OCI-M2 (cell line): ENCODE measurements around the gene ABL2.

Experiments
- DNase-seq: peaks from one replicate; lab custom pipeline; 2025; ENCODE audit not compliant: unreplicated experiment; lab: John Stamatoyannopoulos, UW

Gene ABL2

DNA sequence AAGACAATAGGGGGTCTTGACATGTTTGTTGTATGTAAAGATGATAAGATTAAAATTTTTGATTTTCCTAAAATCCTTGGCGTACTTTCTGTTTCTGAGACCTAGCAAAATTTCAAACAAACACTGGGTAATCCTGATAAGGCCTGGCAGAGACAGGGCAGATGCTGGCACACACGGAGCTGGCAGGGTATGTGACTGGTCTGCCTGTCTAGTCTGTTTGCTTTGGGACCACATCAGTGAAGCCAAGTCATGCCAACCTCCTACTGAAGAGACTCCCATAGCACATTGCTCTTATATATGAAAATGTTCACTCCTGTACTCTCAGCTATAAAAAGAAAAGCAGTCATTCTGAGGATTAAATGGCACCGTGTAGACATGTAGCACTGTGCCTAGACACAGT lies 133.6 kb downstream of the ABL2 start:
- DNase-seq = no peak

DNA sequence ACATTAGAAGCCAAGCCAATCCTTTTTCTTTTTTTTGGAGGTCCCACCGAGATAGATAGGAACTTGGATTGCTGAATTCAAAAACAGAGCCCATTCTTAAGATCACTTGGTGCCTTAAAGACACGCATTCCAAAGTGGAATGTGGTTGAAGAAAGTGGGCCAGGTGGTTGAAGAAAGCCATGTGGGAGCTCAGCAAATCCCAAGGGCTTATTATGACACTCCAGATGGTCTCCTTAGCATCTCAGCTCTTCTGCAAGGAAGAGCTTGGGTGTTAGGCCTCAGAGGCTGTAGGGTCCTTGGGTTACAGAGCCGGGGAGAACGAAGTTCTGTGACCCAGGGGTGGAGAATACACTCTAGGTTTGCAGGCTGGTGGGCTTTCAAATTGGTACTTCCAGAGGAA lies 134.1 kb downstream of the ABL2 start:
- DNase-seq = no peak

- DNase-seq = no peak
These were observed 134.7 kb downstream of the ABL2 start for GRCh38 chr1:179094818-179095217.

- no peak for DNase-seq
These were observed 136.5 kb downstream of the ABL2 start for GRCh38 chr1:179092896-179093461.

DNA sequence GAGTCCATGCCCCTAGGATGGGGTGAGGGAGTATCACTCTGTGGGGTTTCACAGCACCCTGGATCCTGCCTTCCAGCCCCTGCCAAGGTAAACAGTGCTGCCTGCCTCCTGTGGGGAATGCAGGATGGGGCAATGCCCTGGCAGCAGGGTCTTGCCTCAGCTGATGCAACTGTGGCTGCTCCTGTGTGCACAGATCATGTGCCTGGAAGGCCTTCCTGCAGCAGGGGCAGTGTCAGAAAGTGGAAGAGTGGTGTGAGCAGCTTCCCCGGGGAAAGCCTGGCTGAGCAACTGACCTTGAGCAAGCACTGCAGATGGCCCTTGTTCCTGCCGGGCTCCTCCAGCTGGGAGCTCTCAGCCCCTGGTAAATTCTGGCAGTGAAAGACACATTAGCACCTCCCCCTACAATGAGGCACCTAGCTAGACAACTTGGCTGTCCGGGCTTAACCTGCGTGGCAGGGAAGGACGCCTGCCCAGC lies 137.7 kb downstream of the ABL2 start:
- DNase-seq = no peak

DNA sequence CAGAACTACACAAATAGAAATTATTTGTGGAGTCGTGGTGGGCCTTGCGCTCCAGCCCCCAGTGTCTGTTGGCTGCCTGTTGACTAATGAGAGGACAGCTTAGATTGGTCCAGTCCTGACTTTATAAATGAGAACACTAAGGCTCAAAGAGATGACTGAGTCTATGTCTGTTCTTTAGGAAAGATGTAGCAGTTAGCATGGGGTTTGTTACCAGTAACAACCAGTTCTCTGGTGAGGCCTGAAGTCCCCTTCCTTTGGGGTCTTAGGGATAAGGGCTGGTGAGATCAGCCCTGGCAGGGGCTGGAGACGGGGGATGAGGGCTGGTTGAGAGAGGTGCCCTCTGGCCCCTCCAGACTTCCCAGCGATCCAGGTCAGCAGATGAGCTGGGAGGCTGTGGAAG lies 138.6 kb downstream of the ABL2 start:
- DNase-seq = no peak

GRCh38 chr1:179090522-179090921 lies 139.0 kb downstream of the ABL2 start:
- no peak for DNase-seq

DNA sequence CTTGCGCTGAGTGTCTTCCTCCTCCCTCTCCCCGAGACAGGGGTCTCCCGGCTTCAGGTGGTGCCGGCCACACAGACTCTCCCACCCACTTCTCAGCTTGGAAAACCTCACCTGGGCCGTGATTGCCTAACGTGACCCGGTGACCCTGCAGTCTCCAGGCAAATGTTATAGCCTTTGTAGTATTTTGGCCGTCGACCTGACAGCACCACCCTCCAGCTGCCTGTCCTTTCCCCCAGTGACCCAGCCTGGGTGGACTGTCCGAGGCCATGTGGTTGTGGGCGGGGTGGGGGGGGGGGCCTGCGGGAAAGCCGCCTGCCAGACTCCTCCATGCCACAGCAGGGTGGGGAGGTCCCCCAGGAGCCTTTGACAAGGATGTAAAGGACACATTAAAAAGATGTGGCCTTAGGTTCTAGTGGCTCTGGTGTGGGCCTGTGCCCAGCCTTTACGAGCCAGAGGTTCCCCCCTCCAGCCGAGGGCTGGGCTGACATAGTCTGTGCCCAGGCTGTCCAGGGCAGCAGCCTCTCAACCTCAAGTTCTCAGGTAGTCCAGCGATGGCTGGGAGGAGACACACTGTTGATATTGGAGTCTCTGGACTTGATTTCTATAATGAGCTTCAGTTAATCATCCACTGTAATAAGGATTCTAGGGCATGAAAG lies 139.5 kb downstream of the ABL2 start:
- DNase-seq = no peak

DNA sequence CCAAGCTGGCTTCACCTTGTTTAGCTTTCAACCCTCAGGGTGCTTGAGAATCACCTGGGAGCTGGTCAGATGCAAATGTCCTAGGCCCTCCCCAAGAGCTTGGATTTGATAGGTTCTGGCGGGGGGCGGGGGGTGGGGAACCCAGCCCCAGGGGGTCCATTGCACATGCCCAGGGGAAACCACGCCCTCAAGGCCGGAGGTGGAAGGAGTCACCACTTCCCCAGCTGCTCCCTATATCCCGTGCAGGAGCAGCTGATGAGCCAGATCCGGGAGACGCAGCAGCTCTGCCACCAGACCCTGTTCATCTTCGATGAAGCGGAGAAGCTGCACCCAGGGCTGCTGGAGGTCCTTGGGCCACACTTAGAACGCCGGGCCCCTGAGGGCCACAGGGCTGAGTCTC lies 141.8 kb downstream of the ABL2 start:
- no peak for DNase-seq

DNA sequence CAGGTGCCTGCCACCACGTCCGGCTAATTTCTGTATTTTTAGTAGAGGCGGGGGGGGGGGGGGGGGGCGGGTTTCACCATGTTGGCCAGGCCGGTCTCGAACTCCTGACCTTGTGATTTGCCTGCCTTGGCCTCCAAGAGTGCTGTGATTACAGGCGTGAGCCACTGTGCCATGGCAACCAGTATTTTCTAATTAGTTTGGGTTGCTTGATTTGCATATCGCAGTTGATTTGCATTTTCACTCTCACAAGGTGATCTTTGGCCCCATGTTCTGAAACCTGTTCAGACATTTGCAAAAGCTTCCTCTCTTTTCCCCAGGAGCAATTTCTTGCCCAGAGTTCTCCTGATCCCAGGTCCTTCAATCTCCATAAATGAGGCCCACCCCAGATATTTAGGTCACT lies 145.9 kb downstream of the ABL2 start:
- DNase-seq = no peak

DNA sequence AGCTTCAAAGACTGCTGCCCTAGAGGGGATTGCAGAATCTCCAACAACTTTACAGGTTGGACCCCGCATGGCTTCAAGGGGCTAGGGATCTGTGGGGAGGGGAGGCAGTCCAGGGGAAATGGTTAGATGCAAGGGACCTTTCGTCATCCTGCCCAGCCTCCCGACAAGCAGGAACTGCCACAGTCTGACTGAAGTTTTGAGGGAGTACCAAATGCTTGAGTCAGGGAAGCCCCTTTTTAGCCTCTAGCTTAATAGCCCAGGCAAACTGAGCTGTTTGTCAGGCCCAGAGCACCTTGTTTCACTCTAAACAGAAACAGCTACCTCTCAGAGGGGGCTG lies 146.5 kb downstream of the ABL2 start:
- DNase-seq = no peak

- no peak for DNase-seq
These were observed 147.0 kb downstream of the ABL2 start for GRCh38 chr1:179082333-179082998.

DNA sequence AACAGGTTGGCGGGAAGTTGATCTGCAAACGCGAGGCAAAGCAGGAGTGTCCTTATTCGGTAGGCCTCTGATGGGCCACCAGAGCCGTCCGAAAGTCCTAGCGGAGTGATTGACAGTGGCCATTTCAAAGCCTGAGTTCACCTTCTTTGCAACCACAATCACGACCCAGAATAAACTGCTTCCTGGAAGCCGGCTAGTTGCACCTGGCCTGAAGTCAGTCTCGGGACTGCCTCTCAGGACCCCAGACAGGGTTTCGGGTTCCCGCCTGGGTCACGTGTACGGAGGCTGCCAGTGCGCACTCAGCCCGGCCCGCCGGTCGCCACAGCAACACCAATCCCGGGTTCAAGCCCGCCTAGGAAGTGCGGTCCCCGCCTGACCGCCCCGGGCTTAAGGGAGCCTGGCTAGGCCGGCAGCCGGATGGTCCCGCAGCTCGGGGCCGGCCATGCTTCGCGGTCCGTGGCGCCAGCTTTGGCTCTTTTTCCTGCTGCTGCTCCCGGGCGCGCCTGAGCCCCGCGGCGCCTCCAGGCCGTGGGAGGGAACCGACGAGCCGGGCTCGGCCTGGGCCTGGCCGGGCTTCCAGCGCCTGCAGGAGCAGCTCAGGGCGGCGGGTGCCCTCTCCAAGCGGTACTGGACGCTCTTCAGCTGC lies 147.7 kb downstream of the ABL2 start, which contains the start of gene TOR3A:
TOR3A (plus strand) TSS at position 384 of the 646 bp plus-strand sequence; CDS start at position 443, 59 bp downstream.
- DNase-seq = peak; percentile 28

DNA sequence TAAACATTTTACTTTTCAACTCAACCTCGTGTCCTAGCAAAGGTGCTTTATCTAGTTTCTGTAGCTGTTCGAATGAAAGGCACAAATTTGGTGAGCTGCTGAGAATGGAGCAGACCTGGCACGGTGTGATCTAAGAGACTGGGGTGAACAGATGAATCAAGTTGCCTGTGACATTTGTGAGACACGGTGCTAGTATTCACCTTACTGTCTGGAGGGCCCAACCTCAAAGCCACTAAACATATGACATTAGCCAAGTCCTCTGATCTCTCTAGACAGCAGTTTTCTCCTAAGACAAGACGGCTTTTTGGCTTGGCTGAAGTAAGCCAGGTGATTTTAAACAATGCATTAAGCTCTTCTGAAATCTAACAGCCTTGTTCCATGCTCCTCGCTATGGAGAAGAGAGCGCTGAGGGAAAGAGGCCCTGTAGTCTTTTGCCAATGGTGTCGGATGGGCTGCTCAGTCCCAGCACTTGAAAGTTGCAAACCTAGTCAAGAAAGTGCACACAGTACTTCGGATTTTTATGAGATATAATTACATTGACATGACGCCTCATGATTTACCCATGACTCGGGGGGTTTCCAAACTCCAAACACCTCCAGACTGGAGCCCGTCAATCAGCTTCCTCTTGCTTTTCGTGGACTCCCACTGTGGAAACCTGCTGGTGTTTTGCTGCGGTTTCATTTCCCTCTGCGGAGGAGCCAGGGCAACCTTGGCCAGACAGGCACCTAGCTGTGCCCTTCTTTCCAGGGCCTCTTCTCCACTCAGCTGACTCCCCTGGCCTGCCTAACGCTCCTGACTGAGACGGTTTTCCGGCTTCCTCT lies 148.4 kb downstream of the ABL2 start:
- no peak for DNase-seq

DNA sequence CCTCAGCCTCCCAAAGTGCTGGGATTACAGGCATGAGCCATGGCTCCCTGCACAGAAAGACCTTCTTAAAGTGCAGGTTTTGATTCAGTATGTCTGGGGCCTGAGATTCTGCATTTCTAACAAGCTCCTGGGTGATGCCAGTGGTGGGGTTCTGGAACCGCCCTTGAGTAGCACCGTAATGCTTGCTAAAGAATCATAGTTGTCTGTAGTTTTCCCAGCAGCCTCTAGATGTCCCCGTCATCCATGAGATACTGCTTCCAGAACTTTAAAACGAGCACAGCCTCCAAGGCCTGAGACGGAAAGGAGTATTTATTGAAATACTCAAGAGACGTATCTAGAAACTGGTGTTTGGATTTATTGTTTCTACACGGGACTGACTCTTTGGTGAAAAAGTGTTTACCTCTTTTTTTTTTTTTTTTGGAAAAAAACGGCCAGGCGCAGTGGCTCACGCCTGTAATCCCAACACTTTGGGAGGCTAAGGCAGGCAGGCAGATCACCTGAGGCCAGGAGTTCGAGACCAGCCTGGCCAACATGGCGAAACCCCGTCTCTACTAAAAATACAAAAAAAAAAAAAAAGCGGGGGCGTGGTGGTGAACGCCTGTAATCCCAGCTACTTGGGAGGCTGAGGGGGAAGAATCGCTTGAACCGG lies 150.2 kb downstream of the ABL2 start:
- DNase-seq = no peak

DNA sequence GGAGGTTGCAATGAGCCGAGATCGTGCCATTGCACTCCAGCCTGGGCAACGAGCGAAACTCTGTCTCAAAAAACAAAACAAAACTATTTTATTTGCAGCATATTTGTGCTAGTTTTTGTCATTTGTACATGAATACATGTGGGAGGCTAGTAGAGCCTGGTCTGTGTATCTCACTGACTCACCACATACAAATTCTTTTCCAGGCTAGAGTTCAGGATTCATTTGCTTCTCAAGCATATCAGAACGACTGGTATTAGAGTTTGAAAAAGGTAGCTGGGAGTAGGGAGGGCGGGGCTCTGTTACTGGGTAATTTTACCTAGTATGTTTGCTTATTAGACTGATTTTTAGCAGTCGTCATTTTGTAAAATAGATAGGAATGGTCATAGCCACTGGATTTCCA lies 152.1 kb downstream of the ABL2 start:
- no peak for DNase-seq

DNA sequence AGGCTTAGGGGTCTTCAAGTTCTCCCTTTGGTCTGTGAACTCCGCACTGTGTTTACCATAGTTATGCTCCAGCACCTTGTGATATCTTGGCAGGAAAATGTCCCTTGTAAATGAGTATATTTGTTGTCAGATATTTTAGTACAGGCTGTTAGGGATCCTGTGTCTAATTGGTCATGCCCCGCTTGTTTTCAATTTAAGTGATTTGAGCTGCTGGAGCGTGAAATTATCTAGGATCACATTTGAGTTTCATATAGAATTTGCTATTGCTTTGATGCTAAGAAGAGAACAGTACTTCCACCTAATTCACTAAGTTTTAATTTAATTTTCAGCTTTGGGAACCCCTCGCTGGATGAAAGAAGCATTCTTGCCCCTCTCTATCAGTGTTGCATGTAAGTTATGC lies 163.0 kb downstream of the ABL2 start:
- no peak for DNase-seq

DNA sequence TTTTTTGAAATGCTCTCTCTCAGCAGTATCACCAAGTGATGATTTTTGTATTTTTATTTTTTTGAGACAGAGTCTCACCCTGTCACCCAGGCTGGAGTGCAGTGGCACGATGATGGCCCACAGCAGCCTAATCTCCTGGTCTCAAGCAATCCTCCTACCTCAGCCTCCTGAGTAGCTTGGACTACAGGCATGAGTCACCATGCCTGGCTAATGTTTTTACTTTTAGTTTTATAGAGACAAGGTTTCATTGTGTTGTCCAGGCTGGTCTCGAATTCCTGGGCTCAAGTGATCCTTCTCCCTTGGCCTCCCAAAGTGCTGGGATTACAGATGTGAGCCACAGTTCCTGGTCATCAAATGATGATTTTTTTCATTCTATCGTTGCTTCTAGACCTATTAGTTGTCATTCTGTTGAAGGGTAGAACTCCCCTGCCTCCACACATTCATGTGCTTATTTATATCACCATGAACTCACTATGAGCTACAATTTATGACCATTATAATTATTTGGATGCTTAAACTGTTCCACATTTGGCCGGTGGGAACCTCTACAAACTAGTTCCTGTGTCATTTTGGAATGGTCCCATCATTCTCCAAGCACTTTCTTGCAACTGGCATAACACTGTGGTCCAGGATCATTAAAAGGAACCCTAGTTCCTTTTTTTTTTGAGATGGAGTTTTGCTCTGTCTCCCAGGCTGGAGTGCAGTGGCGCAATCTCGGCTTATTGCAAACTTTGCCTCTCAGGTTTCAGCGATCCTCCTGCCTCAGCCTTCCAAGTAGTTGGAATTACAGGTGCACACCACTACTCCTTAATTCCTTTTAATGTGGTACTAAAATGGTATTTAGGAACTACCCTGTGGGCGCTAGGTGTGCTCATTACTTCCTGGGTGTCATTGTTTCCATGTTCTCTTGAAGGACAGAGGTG lies 167.9 kb downstream of the ABL2 start:
- DNase-seq = no peak
